Bone marrow (tissue), 2 donors: ENCODE results near the gene SQSTM1.
"Not testable (repeated sequence)": the region's sequence is repeated elsewhere in the genome, so short reads cannot be mapped to it uniquely, and the experiment has no call there.

Experiments used
- DNase-seq, 2 donors: peaks; one replicate each; lab custom pipeline; 2025; lab: John Stamatoyannopoulos, UW

Gene SQSTM1

GRCh38 chr5:179820483-179821297 lies at the start of gene SQSTM1:
SQSTM1 (plus strand) TSS chr5:179820905; CDS start chr5:179820937, 32 bp downstream.
- peak; percentile 63 for DNase-seq

GRCh38 chr5:179771311-179771895 lies 49.3 kb upstream of the SQSTM1 start:
- DNase-seq = no peak

- DNase-seq = no peak
These were observed 48.4 kb upstream of the SQSTM1 start for GRCh38 chr5:179772351-179772750.

- no peak for DNase-seq
These were observed 47.0 kb upstream of the SQSTM1 start for GRCh38 chr5:179773686-179774040.

GRCh38 chr5:179774442-179774841 lies 46.3 kb upstream of the SQSTM1 start:
- DNase-seq = no peak

DNA sequence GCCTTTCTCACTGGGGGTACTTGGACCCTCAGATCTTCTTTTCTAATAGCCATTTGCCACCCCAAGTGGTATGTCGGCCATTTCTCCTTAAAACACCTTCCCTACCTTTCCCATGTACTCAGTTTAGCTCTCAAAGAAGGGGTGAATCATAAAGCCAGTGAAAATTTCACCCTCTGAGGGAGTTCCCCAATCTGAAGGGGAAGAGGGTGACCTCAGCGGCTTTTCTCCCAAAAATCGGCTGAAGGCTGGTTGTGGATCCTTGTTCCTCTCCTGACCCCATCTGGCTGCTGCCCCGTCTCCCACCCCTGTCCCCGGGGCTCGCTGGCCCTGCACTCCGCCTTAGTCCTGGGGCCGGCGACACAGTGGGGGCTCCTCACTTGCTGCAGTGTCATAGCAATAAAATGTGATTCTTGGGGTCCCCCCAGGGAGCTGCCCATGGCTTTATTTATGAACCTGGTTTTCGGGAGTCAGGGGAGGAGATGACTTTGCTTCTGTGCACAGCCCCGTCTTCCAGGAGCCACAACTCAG lies 44.2 kb upstream of the SQSTM1 start:
- no peak for DNase-seq

GRCh38 chr5:179777456-179777855 lies 43.2 kb upstream of the SQSTM1 start:
- no peak for DNase-seq

DNA sequence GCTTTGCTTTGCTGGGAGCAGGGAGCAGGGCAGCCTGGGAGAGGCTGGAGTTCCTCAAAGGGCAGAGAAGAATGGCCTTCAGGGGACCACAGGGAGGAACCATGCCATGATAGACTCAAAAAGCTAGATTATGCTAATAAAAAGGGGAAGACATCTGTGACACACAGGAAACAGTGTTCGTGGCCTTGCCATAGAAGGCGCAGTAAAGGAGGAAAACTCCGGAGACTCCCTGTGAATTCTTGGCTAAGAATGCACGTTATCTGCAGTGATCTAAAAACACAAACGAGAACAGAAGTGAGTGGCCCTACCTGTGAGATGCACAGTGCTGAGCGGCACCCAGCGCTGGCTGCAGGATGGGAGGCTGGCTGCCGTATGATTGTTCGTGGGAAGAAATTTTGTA lies 42.8 kb upstream of the SQSTM1 start:
- no peak for DNase-seq

- DNase-seq = no peak
These were observed 42.1 kb upstream of the SQSTM1 start for GRCh38 chr5:179778591-179778990.

- DNase-seq = no peak
These were observed 40.9 kb upstream of the SQSTM1 start for GRCh38 chr5:179779826-179780225.

GRCh38 chr5:179780362-179780761 lies 40.3 kb upstream of the SQSTM1 start:
- no peak for DNase-seq

DNA sequence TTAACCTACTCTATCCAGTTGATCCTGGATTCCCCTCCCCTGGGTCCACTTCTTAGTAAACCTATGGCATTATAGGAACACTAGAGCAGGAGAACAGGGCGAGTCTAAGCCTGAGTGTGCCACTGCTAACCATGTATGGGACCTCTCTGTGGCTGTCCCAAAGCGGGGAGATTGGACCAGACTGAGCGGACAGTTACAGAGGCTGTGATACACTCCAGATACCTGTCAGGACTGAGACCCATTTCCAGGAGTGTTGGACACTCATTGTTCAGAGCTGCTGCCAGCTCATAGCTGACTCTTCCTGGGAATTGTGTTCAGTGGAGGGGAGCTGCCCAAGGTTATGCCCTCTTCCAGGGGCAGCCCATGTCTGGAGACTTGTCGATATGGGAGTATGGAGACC lies 38.9 kb upstream of the SQSTM1 start:
- DNase-seq = no peak

GRCh38 chr5:179783128-179783527 lies 37.6 kb upstream of the SQSTM1 start:
- no peak for DNase-seq

GRCh38 chr5:179786861-179787260 lies 33.8 kb upstream of the SQSTM1 start:
- DNase-seq = no peak

GRCh38 chr5:179788193-179788854 lies 32.4 kb upstream of the SQSTM1 start:
- no peak for DNase-seq

DNA sequence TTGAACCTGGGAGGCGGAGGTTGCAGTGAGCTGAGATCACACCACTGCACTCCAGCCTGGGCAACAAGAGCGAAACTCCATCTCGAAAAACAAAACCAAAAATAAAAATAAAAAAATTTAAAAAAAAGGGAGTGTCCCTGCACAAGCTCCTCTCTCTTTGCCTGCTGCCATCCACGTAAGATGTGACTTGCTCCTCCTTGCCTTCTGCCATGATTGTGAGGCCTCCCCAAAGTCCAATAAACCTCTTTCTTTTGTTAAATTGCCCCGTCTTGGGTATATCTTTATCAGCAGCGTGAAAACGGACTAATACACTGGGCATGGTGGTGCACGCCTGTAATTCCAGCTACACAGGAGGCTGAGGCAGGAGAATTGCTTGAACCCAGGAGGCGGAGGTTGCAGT lies 31.4 kb upstream of the SQSTM1 start:
- not testable (repeated sequence) for DNase-seq

DNA sequence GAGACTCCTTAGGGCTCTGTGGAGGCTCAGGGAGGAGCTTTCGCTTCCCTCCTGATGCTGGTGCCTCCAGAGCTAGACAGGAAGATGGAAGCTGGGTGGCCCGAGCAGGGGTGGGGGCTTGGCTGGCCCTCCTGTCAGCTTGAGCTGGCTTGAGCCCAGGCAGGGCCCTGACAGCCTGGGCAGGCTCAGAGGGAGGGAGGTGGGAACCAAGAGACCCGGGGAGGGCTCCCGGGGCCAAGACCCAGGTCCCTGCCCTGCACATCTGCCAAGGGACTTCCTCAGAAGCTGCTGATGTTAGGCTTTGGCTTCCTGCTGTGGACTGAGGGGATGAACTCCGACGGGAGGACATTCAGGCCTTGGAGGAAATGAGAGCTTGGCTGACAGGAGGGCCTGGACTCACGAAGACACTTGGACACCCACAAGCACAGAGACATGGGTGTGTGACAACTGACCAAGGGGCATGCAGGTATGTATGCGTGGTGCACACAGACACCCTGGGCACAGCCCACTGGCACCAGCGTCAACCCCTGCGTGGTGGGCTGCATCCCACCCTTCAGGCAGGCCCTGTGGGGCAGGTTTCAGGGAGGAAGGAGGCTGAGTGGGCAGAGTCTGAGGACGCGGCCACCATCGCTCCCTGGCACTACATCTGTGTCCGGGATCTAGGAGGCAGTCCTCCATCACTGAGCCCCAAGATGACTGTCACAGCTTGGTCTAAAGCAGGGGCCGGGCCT lies 28.7 kb upstream of the SQSTM1 start:
- peak in 1 of 2 donors; percentile 20 for DNase-seq

DNA sequence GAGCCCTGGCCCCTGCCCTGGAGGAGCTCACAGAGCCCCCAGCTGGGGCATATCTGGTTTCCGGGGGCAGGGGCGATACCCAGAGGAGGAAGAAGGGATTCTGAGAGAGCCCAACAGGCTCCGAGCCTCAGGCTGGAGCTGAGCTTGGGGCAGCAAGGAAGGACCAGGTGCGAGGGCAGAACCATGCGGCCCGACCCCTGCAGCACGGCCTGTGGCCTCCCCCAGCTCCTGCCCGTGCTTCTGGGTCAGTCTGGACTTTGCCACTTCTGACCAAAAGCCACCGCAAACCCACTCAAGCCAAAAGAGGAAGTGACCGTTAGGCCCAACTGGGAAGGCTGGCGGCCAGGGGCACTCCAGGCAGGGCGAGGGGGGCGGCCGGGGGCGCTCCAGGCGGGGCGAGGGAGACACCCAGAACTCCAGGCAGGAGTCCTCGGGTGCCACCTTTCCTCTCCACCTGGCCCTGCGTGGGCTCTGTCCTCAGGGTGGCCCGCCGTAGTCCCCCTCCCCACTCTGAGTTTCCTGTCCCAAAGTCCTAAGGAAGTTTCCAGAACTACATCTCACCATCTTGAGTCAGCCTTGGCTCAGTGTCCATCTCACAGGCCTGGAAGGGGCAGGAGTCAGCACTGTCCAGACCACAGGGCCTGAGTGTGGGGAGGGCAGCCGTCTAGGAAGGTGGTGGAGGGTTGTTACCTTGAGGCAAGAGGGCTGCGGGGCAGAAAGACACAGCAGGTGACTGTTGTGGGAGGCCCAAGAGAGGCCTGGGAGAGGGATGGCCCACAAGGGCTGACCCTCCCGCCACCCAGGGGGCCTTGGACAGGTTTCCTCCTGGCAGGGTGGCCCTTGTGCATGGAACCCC lies 27.9 kb upstream of the SQSTM1 start:
- DNase-seq = no peak

GRCh38 chr5:179793468-179794139 lies 27.1 kb upstream of the SQSTM1 start, which contains the start of gene LTC4S:
LTC4S (plus strand) TSS chr5:179793986; CDS start chr5:179794081, 95 bp downstream.
- DNase-seq = peak; percentile 43 to 84

DNA sequence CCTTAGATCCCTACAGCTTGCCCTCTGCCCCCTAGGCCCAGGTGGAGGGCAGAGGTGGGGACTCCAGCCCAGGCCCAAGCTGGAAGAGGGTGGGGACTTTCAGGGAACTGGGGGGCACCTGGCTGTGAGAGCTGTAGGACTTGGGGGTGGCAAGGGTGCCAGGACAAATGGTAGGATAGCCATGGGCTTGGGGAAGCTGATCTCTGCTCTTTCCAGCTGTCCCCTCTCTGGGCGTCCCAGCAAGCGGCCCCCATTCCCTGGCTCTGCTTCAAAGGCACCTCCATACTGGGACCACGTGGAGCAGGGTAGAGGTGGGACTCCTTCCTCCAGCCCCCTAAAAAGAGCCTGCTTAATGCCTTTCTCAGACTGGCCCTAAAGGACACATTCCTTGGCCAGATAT lies 26.5 kb upstream of the SQSTM1 start:
- DNase-seq = no peak

GRCh38 chr5:179794575-179794974 lies 26.1 kb upstream of the SQSTM1 start:
- DNase-seq = no peak
